NB4 (cell line): ENCODE measurements around the gene SPPL3.

Source experiments
- MYC ChIP-seq: IDR thresholded peaks from 2 replicates; pipeline ENCODE4 v1.6.1; 2011; ENCODE audit warnings: low read depth, low read length
- POLR2A ChIP-seq: IDR thresholded peaks from 2 replicates; pipeline ENCODE4 v1.6.1; 2011; ENCODE audit warnings: mild to moderate bottlenecking; ENCODE audit not compliant: insufficient read length; ENCODE audit errors: extremely low read depth
- TF ChIP-seq, protein P1 (sequence below): IDR thresholded peaks from one replicate; pipeline ENCODE4 v1.5.1; 2012; ENCODE audit warnings: low read depth, low read length
- TF ChIP-seq, protein P2 (sequence below): IDR thresholded peaks from 2 replicates; pipeline ENCODE4 v1.6.1; 2011; ENCODE audit warnings: low read depth, low read length

DNA sequence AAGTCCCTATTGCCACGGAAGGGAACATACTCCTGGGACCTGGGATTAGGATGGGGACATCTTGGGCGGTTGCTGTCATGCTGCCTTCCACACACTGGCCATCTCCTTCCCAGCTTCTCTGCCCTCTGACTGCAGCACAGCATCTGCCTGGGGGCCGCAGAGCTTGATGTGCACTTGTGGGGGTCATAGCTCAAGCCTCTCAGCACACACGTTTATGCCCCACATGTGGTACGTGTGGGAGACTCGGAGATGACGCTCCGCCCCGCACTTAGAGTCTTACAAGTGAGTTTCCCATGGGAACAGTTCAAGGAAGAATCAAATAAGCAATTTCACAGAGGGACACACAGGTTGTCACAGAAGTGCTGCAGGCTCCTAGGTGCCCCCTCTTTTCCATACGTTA is 169.9 kb downstream of the SPPL3 start:
- TF ChIP-seq, protein P1, sequence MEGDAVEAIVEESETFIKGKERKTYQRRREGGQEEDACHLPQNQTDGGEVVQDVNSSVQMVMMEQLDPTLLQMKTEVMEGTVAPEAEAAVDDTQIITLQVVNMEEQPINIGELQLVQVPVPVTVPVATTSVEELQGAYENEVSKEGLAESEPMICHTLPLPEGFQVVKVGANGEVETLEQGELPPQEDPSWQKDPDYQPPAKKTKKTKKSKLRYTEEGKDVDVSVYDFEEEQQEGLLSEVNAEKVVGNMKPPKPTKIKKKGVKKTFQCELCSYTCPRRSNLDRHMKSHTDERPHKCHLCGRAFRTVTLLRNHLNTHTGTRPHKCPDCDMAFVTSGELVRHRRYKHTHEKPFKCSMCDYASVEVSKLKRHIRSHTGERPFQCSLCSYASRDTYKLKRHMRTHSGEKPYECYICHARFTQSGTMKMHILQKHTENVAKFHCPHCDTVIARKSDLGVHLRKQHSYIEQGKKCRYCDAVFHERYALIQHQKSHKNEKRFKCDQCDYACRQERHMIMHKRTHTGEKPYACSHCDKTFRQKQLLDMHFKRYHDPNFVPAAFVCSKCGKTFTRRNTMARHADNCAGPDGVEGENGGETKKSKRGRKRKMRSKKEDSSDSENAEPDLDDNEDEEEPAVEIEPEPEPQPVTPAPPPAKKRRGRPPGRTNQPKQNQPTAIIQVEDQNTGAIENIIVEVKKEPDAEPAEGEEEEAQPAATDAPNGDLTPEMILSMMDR: no peak
- no peak for TF ChIP-seq POLR2A
- TF ChIP-seq, protein P2, sequence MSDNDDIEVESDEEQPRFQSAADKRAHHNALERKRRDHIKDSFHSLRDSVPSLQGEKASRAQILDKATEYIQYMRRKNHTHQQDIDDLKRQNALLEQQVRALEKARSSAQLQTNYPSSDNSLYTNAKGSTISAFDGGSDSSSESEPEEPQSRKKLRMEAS: no peak
- no peak for TF ChIP-seq MYC
